COLO668 (cell line): ENCODE measurements around the gene MNX1.
A peak's percentile ranks its signal among the peaks of the same experiment; 100 is the strongest.

Experiments
- DNase-seq: peaks from one replicate; lab custom pipeline; 2025; ENCODE audit not compliant: unreplicated experiment; lab: John Stamatoyannopoulos, UW

MNX1 gene

DNA sequence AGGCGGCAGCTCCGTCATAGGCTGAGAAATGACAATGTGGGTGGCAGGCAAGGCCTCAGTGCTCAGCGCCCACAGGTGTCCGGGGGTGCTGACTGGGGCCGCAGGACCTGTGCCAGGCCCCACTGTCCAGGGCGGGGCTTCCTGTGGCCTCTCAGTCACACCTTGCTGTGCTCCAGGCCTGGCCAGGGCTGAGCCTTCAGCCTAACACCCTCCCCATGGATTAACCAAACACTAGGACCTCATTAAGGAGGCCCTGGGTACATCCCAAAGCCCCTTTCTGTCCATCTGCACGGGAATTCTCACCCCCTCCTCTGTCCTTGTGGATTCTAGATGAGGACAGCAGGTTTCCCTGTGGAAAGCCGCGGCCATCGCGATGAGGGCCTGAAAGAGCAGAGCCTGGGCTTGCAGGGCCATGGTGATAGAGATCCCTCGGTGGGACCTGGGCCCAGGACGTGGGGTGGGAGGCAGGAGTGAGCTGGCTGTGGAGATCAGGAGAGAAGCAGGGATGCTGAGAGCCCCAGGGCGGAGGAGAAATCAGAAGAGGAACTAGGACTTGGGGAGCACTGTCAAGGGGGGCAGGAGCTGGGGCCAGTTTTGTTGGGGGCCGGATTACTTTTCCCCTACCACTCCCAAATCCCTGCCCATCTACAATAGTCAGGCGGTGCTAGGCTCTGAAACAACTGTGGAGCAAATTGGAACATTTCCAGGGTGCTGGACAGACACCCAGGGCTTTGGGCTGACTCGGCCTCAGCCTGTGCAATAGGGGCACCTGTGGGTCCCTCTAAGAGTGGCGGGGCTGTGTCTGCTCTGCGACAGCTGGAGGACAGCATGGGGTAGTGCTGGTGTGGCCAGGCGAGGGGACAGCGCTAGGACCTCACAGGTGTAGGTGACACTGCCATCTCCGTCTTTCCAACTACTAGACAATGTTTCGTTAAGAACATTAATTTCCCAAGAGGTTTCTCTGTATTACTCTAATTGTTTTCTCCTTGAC is 23.3 kb upstream of the MNX1 start:
- no peak for DNase-seq

DNA sequence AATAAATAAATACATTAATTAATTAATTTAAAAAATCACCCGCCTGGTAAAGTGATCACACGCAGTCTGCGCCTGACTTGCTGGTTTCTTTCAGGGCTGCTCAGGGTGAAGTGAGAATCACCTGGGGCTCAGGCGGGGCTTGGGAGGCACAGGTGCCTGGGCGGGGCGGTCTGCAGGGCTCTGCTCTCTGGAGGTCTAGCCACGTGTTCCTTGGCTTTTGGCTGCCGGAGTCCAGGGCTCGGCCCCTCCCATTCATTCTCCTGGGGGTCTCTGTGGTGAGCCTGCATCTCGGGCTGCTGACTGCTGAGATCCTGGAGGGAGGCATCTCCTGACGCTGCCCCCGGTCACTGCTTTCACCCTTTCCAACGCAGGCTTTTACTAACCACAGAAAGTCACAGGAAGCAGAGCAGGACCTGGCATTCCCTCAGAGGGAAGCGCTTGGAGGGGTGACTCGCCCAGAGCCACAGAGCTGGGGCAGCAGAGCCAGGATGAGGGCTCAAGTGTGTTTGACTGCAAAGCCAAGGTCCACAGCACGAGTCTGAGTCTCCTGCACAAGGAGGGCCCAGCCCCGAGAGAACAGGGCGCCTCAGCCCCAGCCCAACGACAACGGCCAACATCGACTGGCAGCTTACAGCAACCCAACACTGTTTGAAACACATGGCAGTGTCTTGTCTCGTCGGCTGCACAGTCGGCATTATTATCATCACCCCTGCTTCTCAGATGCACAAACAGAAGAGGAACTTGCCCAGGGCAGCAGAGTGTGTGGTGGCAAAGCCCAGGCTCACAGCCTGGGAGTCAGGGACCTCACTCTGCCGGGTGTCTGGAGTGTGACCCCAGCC is 22.4 kb upstream of the MNX1 start:
- no peak for DNase-seq

DNA sequence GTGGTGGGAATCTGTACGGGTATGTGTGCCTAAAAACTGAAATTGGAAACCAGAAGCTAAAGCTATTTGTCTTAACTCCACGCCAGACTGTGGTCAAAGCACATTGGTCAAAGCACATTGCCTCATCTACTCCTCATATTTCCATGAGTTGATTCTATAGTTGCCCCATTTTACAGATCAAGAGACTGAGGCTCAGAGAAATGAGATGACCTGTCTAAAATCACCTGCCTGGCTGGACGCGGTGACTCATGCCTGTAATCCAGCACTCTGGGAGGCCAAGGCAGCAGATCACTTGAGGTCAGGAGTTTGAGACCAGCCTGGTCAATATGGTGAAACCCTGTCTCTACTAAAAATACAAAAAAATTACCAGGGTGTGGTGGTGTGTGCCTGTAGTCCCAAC is 21.7 kb upstream of the MNX1 start:
- DNase-seq = no peak

DNA sequence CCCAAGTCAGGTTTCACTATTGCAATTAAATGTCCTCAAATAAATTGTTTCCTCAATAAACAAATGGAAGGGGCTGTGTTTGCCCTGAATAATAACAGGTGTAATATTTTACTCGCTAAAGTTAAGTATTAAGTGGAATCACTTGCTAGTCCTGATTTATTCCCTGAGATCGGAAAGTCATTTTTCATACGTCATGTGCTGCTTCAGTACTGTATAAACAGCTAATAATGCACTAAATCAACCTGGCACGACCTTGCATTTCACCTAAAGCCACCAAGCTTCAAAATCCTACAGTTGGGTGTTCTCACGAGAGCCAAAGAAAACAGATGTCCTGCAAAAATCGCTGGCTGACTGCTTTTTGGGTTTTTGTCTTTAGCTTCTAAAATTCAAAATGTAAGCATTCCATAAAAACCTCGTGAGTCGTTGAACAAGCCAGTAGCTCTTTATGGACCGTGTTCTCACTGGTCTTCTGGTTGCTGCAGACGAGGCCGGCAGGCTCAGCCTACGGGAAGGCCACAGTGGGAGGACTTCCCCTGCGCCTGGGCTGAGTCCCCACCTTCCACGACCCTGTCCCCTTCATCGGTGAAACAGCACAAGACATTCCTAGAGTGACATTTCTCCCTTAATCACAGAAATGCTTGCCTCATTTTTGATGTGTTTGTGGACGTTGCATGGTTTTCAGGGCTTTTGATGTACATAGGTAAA is 17.9 kb upstream of the MNX1 start:
- no peak for DNase-seq

DNA sequence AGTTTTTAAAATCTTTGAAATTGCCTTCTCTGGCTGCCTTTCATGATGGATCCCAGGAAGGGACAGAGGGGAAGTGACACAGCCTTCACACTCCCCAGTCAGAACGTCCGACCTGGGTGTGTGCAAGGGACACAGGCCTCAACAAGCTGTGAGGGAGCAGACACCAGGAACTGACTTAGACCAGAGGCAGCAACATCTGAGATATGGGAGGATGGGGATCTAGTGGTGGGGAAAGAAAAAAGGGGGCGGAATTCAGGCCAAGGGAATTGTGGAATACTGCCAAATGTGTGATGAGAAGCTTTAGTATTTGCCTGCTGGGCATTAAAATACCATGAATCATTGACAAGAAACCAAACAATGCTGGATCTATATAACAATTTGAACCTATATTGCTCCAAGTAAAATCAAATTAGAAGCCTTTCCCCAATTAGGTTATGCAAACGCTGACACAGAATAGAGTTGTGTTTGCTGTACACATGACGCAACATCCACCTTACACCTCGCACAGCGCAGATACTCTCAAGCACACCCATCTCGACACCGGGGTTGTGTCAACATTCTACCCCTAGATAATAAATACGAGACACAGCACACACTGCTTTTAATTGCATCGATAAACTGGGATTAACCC is 17.2 kb upstream of the MNX1 start:
- DNase-seq = peak; percentile 35

DNA sequence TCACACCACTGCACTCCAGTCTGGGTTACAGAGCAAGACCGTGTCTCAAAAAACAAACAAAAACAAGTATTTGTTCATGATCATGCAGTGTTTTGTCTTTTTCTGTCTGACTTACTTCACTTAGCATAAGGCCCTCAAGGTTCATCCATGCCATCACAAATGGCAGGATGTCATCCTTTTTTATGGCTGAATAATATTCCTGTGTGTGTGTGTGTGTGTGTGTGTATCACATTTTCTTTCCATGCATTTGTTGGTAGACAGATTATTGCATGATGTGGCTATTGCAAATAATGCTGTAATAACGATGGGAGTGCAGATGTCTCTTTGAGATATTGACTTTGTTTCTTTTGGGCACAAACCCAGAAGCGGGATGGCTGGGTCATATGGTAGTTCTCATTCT is 14.3 kb upstream of the MNX1 start:
- no peak for DNase-seq

DNA sequence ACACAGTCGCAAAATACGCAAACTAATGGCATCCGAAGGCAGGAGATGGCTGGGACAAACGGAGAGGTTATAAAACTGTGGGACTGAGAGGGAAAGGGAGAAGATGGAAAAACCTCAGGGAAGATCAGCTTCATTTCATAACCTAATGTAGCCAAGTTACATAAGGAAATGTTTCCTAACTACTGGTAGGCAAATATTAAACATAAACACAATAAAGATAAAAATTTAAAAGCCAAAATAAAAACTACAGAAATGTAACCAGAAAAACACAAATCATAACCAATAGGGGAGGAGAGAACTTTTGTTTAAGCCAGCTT is 13.1 kb upstream of the MNX1 start:
- DNase-seq = no peak

DNA sequence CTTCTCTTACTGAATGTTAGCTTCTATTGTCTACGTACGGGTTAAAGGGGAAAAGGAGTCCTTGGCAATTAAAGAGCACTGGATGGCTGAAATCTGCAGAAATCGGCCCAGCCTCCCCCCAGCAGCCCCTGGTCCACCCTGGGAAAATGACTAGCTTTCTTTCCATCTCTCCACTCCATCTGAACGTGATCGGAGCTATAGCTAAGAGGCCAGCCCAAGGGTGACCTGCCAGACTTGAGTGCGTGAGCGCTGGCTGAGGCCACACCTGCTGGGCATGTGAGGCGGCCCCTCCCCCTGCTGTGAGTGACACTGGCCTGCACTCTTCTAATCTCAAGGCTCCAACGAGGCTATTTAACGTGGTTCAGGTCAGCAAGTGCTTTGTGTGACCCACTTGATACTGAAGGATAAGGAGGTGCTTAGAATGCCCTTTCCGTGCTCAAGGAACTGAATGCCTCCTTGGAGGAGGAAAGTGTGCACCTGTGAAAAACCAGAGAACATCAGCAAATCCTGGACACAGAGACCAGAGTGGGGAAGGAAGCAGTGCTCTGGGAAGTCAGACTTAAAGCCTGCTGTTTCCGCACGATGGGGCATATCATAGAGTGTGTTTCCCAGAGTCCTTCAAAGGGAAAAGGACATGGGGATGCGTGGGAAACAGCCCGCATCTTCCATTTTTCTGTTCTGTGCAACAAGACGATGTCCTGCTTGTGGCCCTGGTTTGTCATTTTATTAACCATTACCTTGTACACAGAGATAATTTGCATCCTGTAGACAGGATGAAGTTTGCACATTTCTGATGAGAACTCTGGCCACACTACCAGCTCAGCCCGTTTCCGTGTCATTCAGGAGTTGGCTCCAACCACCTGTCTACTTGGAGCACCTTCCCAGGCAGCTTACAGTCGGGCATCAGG is 12.5 kb upstream of the MNX1 start:
- DNase-seq = peak; percentile 58

DNA sequence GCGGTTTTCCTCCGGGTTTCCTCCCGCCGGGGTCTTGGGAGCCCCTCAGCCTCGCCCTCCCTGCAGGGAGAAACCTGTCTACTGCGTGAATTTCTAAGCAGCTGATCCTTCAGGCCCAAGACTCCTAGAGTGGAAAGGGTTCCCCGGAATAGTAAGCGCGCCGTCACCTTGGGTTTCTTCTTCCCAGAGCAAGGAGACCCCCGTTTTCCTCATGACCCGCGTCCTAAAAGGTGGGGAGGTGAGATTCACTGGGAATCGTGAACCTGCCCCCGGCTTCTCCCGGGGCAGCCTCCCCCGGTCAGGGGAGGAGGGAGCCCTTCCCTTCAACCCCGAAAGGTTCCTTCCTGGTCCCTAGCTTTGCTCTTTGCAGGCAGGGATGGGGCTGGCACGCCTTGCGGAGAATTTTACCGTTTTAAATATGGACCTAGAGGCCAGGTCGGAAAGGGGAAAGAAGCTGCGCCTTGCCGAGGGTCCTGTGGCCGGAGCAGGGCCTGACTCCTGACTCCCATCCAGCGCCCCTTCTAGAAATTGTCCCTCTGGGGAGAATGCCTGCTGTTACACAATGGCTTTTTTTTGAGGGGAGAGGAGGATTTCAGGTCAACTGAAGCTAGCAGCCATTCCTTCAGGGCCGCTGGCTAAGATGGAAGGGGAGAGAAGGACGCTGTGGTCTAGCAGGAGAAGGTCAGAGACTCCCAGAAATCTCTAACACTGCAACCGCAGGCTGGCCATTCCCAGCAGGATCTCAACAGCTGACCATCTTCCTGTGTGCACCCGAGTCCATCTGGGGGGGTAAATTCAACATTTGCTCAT is 11.6 kb upstream of the MNX1 start:
- no peak for DNase-seq

DNA sequence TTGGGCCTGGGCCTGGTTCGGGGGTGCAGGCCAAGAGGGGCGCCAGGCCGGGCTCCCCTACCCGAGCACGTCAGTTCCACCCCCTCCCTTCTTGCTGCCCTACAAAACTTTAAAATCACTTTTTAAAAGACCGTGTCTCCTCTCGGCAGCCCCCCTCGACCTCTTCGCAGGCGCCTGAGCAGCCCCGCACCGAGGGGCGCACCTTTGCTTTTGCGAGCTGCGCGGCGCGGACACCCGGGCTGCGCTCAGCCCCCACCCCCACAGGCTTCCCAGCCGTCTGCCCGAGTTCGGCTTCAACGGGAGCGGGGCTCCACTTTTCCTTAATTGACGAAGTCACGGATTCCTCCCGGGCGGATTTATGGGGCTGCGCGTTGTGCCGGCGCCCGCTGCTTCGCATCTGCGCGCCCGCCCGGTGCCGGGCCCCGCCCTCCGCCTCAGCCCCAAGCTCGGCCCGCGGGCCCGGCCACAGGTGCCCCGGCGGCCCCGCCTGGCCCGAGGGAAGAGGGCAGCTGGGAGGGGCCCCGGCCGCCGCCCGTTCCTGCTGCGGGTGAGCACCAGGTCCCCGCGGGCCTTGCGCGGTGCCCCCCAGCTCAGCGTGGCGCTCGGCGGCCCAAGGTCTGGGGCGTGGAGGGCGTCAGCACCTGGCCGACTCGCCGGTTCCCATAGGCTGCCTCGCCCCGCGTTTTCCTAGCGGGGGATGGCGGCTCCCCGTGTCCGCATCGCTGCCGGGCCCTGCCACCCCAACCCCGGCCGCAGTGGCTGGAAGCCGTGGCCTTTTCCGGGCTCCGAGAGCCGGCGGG is 10.8 kb upstream of the MNX1 start:
- DNase-seq = peak; percentile 59

DNA sequence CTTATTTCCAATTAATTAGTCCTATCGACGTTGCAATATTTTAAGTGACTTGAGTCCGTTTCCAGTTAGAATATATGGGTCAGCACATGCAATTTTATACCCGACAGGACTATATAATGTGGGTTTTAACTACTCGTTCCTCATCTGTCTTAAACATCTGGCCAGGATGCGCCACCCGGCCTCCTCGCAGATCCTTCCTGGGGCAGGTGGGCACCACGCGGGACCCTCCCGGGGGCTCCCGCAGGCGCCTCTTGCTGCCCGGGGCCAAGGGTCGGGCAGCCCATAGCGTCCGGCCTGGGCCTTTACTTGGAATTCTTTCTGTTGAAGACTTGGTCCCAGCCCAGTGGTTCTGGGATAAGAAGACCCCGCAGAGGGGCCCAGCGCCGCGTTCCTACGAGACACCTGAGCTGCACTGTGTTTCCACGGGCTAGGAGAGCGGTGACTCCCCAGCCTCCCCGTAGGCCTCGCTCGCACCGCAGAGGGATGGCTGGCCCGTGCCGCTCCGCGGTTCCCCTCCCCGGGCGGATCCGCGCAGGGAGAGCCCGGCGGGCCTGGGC is 10.1 kb upstream of the MNX1 start:
- no peak for DNase-seq

DNA sequence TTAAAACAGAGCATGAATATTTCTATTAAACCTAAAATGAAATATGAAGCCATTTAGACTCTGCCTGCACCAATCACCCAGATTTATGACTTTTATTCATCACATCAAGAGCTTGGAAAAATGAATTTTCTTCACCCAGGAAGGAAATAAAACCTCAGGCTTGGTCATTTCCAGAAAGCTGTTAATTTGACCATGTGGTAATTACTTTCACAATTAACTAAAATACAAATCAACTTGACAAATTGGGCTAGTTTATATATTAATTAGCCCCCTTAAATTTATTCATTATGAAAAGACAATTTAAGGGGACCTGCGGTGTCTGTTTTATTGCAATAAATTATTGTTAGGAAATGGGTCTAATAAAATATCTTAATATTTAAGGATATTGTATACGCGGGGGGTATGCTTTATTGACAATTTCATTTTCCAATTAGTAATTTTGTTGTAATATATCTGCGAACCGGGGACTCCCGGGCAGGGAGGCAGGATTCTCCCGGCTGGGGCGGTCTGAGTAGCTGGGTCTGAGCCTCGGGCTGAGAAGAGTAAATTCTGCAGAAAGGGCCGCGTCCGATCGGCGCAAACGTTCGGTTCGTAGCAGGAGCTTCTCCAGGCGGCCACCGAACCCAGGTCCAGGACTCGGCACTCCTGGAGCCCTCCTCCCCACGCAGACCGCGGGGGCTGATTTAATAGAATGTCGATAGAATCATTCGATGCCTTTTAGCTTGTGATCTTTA is 9.4 kb upstream of the MNX1 start:
- no peak for DNase-seq

DNA sequence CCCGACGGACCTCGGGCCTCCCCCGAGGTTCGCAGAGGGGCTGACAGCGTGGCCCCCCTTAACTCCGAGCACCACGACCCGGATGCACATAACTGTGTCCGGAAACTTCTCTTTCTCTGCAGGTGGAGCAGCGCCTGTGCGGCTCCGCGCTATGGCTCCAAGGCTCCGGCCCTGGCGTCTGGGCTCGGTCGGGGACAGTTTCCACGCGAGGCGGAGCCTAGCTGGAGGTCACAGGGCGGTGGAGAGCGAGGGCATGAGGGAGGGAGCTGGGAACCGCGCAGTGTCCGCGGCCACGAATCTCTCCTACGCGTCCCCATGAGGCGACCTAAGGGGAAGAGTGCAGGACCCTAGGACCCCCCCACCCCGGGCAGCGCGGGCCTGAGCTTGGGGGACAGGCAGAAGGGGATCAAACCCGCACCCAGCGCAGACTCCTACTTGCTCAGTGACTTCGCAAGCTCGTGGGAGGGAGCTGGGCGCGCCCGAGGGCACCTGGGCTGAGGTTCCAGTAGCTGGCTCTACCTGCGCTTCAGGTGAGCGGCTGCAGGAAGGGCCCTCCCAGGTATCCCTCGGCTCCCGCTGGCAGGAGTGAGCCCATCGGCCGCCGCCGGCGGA is 8.6 kb upstream of the MNX1 start:
- DNase-seq = peak; percentile 60

DNA sequence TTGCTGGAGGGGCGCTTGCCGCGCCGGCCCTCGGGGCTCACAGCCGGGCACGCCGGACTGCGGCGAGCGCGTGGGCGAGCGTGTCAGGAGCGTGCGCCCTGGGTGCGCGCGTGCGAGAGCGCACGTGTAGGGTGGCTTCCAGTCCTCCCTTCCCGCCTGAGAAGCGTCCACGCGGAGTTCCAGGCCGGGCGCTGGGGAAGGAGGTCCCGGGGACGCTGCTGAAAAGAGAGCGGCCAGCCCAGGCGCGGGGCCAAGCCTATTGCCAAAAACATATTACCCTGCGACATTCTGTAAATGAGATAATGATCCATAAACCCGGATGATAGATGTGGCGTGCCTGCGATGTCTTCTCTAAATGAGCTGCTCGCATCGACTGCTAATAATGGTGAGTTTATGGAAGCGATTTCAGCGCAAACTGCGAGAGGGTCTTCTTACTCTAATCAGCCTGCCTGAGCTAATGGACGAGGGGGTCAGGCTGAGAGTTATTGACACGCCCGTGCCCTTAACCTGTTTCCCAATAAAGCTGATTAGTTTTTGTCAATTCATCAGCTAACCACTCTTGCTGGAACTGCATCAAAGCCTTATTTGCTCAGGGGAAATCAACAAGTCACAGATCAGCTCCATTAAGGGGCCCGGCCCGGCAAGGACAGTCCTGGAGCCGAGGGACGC is 8.0 kb upstream of the MNX1 start:
- DNase-seq = no peak

DNA sequence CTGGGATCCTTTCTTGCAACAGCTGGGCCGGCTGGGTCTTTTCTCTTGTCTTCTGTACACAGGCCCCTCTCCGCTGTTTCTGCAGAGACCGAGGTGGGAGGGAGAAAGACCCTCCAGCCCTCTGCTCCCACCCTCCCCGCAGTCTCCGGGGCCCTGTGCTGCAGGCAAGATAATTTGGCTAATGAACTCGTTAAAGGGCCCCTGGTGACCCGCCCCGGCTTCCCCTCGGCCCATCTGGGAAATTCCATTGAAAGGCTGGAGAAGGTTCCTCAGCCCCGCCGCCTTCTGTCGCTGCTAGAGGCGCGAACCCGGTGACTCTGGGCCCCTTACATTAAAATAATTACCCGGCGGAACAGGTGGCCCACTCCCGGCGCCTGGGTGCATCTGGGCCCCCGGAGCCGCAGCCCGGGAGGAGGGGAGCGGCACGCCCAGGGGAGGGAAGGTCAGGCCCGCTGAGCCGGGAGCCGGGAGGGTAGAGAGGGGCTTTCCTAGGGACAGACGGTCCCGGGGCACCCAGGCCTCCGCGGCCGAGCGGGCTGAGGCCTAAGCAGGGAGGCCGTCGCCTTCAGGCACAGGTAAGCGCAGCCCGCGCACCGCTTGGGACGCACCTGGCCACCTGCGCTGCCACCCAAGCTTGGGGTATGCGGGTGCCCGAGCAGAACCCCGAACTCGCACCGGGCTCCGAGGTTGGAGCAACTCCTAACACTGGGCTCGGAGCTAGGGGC is 7.3 kb upstream of the MNX1 start:
- DNase-seq = no peak

DNA sequence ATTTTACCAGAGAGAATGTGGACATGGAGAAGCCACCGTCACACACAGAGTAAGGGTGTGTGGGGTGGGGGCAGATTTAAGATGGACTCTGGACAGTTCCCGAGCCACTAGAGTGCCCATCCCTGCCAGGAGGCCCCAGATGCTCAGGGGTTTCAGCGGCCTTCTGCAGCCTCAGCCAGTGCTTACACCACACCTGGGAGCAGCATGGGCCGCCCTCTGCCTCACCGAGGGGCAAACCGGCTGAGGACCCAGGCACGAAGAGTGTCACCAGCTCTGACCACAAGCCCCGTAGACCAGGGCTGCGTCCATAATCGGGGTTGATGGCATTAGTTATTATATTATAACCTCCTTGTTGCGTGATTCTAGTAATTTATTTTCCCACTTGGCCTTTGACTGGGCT is 6.7 kb upstream of the MNX1 start:
- DNase-seq = no peak
